Measurements from ENCODE around the gene UNK.

Gene UNK

DNA sequence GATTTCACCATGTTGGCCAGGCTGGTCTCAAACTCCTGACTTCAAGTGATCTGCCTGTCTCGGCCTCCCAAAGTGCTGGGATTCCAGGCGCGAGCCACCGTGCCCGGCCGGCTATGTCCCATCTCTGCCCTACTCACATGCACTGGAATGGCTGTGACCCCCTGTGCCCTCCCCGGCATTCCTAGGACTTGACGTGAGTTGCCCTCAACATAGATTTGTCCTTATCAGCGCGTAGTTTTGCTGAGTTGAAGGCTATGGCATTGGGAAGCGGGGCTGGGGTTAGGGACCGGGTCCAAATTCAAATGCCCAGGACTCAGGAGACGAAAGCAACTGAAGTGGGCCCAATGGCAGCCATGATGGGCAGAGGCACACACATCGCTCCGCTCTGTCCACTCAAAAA is 53.8 kb downstream of the UNK start:
- Histone ChIP-seq H3K9me2 (ENCODE audit: low read depth, low read length) (no peaks in the 10 kb centered on the region), H3K36me3 (ENCODE audit: insufficient read depth, low read length) (no peaks in the 10 kb centered on the region), H2AFZ (ENCODE audit: low read length) (no peak overlapping the region), H3K27me3 (ENCODE audit: insufficient read depth, low read length) (peaks cover 2% of the 10 kb centered on the region; the same call in 1 of the 2 replicates), H3K9ac (ENCODE audit: low read length) (no peak overlapping the region), H3K4me2 (ENCODE audit: low read length) (no peak overlapping the region), H3K27ac (ENCODE audit: low read depth, low read length, poor library complexity, severe bottlenecking) (no peak overlapping the region), H4K20me1 (ENCODE audit: insufficient read depth, low read length) (no peaks in the 10 kb centered on the region), H3F3A (ENCODE audit: insufficient read depth, low read length) (no peaks in the 10 kb centered on the region), H3K4me3 (ENCODE audit: low read depth, low read length, poor library complexity, severe bottlenecking) (no peak overlapping the region), H3K4me1 (ENCODE audit: insufficient read depth, low read length, severe bottlenecking) (no peaks in the 10 kb centered on the region), H3K9me3 (ENCODE audit: low read length) (no peaks in the 10 kb centered on the region), H3K79me2 (ENCODE audit: insufficient read depth, low read length) (no peaks in the 10 kb centered on the region)
- TF ChIP-seq, protein P1, sequence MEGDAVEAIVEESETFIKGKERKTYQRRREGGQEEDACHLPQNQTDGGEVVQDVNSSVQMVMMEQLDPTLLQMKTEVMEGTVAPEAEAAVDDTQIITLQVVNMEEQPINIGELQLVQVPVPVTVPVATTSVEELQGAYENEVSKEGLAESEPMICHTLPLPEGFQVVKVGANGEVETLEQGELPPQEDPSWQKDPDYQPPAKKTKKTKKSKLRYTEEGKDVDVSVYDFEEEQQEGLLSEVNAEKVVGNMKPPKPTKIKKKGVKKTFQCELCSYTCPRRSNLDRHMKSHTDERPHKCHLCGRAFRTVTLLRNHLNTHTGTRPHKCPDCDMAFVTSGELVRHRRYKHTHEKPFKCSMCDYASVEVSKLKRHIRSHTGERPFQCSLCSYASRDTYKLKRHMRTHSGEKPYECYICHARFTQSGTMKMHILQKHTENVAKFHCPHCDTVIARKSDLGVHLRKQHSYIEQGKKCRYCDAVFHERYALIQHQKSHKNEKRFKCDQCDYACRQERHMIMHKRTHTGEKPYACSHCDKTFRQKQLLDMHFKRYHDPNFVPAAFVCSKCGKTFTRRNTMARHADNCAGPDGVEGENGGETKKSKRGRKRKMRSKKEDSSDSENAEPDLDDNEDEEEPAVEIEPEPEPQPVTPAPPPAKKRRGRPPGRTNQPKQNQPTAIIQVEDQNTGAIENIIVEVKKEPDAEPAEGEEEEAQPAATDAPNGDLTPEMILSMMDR (IDR thresholded peaks at IDR 0.05; ENCODE audit: low read length), result no peak
- no peak for TF ChIP-seq EZH2 (IDR thresholded peaks at IDR 0.05; ENCODE audit: borderline replicate concordance, low read length)

DNA sequence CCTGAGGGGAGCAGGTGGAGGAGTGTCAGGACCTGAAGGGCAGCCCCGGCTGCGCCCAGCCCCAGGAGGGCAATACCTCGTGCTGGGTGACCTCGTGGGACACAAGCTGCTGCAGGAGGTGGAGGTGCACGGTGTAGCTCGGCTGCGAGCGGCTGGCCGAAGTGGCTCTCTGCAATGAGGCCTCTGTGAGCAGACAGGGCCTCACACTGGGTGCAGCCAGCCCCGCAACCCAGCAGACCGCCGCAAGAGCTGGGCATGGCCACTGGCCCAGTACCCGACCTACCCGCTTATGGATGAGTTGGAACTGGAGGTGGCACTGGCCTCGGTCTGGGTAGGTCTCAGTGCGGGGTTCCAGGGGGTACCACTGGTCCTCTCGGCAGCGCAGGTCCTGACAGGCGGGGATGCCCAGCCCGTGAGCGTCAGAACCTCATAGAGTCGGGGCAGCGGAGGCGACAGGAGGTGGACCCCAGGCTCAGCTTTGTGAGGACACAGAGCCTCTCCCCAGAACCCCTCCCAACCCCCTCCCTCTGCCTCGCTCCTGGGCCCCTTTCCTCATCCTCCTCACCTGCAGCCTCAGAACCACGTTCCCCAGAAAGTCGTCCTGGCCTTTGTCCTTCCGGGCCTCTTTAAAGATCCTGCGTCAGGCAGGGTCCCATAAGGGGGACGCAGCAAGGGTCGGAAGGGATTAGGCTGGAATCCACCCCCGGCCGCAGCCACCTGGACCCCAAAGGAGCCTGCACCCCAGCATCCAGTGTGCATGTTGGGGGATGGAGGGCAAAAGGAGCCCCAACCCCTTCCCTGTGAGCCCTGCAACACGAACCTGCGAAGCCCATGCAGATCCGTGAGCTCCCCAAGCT is 55.6 kb downstream of the UNK start:
- no peak for TF ChIP-seq EZH2 (IDR thresholded peaks at IDR 0.05; ENCODE audit: borderline replicate concordance, low read length)
- TF ChIP-seq, protein P1 (IDR thresholded peaks at IDR 0.05; ENCODE audit: low read length), result no peak
- no peak overlapping the region for H3K9ac ChIP-seq (ENCODE audit: low read length)

DNA sequence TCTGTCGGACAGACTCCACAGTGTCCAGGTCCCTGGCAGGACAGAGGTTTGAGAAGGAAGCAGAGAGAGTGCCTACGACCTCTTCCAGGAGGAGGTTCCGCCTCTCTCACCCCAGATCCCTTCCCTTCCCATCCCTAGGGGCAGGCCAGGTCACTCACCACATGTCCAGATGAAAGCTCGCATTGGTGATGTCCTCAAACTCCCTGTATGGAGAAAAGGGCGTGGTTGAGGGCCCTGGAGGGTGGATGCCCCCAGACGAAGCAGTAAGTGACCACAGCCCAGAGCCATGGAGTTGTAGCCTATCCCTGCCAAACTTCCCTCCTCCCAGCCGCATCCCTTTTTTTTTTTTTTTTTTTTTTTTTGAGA is 56.2 kb downstream of the UNK start:
- H3K9me2 ChIP-seq (ENCODE audit: low read depth, low read length), result no peaks in the 10 kb centered on the region
- peaks cover 6% of the 10 kb centered on the region for H3K4me1 ChIP-seq (ENCODE audit: insufficient read depth, low read length, severe bottlenecking)
- H3K79me2 ChIP-seq (ENCODE audit: insufficient read depth, low read length), result no peaks in the 10 kb centered on the region
- H3K4me3 ChIP-seq (ENCODE audit: low read depth, low read length, poor library complexity, severe bottlenecking), result no peak overlapping the region
- no peaks in the 10 kb centered on the region for H3K9me3 ChIP-seq (ENCODE audit: low read length)
- no peaks in the 10 kb centered on the region for H3F3A ChIP-seq (ENCODE audit: insufficient read depth, low read length)
- H3K4me2 ChIP-seq (ENCODE audit: low read length), result no peak overlapping the region
- peaks cover 2% of the 10 kb centered on the region; the same call in 1 of the 2 replicates for H3K36me3 ChIP-seq (ENCODE audit: insufficient read depth, low read length)
- no peaks in the 10 kb centered on the region; the same call in 1 of the 2 replicates for H3K27me3 ChIP-seq (ENCODE audit: insufficient read depth, low read length)
- no peak overlapping the region for H2AFZ ChIP-seq (ENCODE audit: low read length)
- no peak overlapping the region for H3K27ac ChIP-seq (ENCODE audit: low read depth, low read length, poor library complexity, severe bottlenecking)
- no peak overlapping the region for H3K9ac ChIP-seq (ENCODE audit: low read length)
- no peaks in the 10 kb centered on the region for H4K20me1 ChIP-seq (ENCODE audit: insufficient read depth, low read length)
- no peak for TF ChIP-seq EZH2 (IDR thresholded peaks at IDR 0.05; ENCODE audit: borderline replicate concordance, low read length)
- TF ChIP-seq, protein P1 (IDR thresholded peaks at IDR 0.05; ENCODE audit: low read length), result no peak

More for the DNA sequence above, 55.6 kb downstream of the UNK start:
- Histone ChIP-seq H3K79me2 (ENCODE audit: insufficient read depth, low read length) (no peaks in the 10 kb centered on the region), H3K4me1 (ENCODE audit: insufficient read depth, low read length, severe bottlenecking) (peaks cover 3% of the 10 kb centered on the region), H3K4me2 (ENCODE audit: low read length) (no peak overlapping the region), H3K36me3 (ENCODE audit: insufficient read depth, low read length) (no peaks in the 10 kb centered on the region), H3K9me3 (ENCODE audit: low read length) (no peaks in the 10 kb centered on the region), H3K9me2 (ENCODE audit: low read depth, low read length) (no peaks in the 10 kb centered on the region), H3K27ac (ENCODE audit: low read depth, low read length, poor library complexity, severe bottlenecking) (no peak overlapping the region), H3F3A (ENCODE audit: insufficient read depth, low read length) (no peaks in the 10 kb centered on the region), H3K27me3 (ENCODE audit: insufficient read depth, low read length) (no peaks in the 10 kb centered on the region; the same call in 1 of the 2 replicates), H3K4me3 (ENCODE audit: low read depth, low read length, poor library complexity, severe bottlenecking) (no peak overlapping the region), H4K20me1 (ENCODE audit: insufficient read depth, low read length) (no peaks in the 10 kb centered on the region), H2AFZ (ENCODE audit: low read length) (no peak overlapping the region)

All from OCI-LY1 (cell line).